ENCODE measurements around the gene PNKD. TPM values are rescaled to one million over a fixed set of nuclear protein-coding genes. Genes with fewer than 3 reads are reported as not detected.
A peak's percentile ranks its signal among the peaks of the same experiment; 100 is the strongest.
"Not testable (repeated sequence)": the region's sequence is repeated elsewhere in the genome, so short reads cannot be mapped to it uniquely, and the experiment has no call there.

PNKD gene
- total RNA-seq, 2 experiments from 2014 or later, result 34.0 to 39.1 TPM

DNA sequence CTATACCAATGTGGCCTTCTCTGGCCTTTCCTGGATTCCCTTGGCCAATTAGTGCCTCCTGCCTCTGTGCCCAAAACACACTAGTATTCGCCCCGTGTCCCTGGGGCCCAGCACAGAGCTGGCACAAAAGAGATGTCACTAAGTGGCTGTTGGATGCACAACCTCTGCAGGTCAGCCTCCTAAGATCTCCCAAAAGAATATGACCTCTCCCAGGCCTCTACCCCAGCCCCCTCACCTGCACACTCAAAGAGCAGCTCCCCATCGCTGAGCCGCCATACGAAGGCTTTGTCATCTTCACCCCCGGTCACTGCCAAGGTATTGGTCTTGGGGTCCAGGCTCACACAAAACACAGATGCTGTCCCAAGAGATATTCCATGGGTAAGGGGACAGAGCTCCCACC is 3.1 kb upstream of the PNKD start:
- DNase-seq, result no peak
- H3K27me3 Mint-ChIP-seq, result no peaks in the 10 kb centered on the region
- peak overlapping the region; percentile 27 for H3K27ac Mint-ChIP-seq
- H3K4me1 Mint-ChIP-seq, result peaks cover 48% of the 10 kb centered on the region
- H3K9me3 Mint-ChIP-seq, result no peaks in the 10 kb centered on the region
- H3K4me3 Mint-ChIP-seq, result no peak overlapping the region
- POLR2A ChIA-PET, result no interaction called here
- CTCF ChIA-PET, result interaction anchor here (0.5 to 2.0 kb wide), 4 partner anchors 13 to 129 kb away, joined by 3 to 9 read pairs (median 4); no protein-coding TSS in a partner anchor
- H3K36me3 Mint-ChIP-seq (ENCODE audit: low read depth), result peaks cover 15% of the 10 kb centered on the region

GRCh38 chr2:218270721-218271486 is 585 bp downstream of the PNKD start:
- Mint-ChIP-seq H3K4me3 (peak overlapping the region; percentile 88), H3K9me3 (no peaks in the 10 kb centered on the region), H3K36me3 (ENCODE audit: low read depth) (peaks cover 26% of the 10 kb centered on the region), H3K4me1 (peaks cover 43% of the 10 kb centered on the region), H3K27ac (peak overlapping the region; percentile 92), H3K27me3 (no peaks in the 10 kb centered on the region)
- POLR2A ChIA-PET, result interaction anchor here (0.6 to 1.0 kb wide), 4 partner anchors 16 to 82 kb away, joined by 3 to 5 read pairs (median 4); no protein-coding TSS in a partner anchor
- CTCF ChIA-PET, result interaction anchor here (0.6 to 7.5 kb wide), 17 partner anchors 10 to 183 kb away, joined by 3 to 113 read pairs (median 4); partner anchors contain the start of genes CATIP, GPBAR1 and TMBIM1
- no peak for DNase-seq

DNA sequence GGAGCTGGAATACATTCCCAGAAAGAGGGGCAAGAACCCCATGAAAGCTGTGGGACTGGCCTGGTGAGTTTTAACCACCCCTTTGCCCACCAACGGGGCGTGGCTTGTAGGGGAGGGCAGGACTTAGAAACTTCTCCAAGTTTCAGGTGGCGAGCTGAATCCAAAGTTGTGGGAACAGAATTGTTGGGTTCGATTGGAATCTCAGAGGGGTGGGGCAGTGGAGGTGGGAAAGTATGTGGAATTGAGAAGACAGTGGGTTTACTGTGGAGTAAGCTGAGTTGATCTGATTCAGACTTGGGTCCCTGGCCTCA is 1.1 kb downstream of the PNKD start:
- ChIA-PET POLR2A (interaction anchor here (0.6 kb wide), 1 partner anchor 35 kb away, joined by 3 read pairs; no protein-coding TSS in a partner anchor), CTCF (interaction anchor here (0.6 to 7.5 kb wide), 14 partner anchors 11 to 183 kb away, joined by 3 to 113 read pairs (median 4); partner anchors contain the start of genes CATIP, GPBAR1 and TMBIM1)
- no peak for DNase-seq
- no peaks in the 10 kb centered on the region for H3K9me3 Mint-ChIP-seq
- H3K27me3 Mint-ChIP-seq, result no peaks in the 10 kb centered on the region
- H3K36me3 Mint-ChIP-seq (ENCODE audit: low read depth), result peaks cover 30% of the 10 kb centered on the region
- peak overlapping the region; percentile 88 for H3K4me3 Mint-ChIP-seq
- peaks cover 42% of the 10 kb centered on the region for H3K4me1 Mint-ChIP-seq
- peak overlapping the region; percentile 92 for H3K27ac Mint-ChIP-seq

- Mint-ChIP-seq H3K4me1 (peaks cover 39% of the 10 kb centered on the region), H3K36me3 (ENCODE audit: low read depth) (peaks cover 34% of the 10 kb centered on the region), H3K27me3 (no peaks in the 10 kb centered on the region), H3K27ac (peak overlapping the region; percentile 92), H3K4me3 (peak overlapping the region; percentile 88), H3K9me3 (no peaks in the 10 kb centered on the region)
- no peak for DNase-seq
- ChIA-PET POLR2A (interaction anchor here (0.6 kb wide), 1 partner anchor 36 kb away, joined by 3 read pairs; no protein-coding TSS in a partner anchor), CTCF (interaction anchor here (0.6 to 7.5 kb wide), 18 partner anchors 11 to 445 kb away, joined by 3 to 113 read pairs (median 4); partner anchors contain the start of genes BCS1L, CATIP, GPBAR1 and TMBIM1)
These were observed 1.7 kb downstream of the PNKD start for GRCh38 chr2:218271865-218272530.

- POLR2A ChIA-PET, result interaction anchor here (0.6 kb wide), 1 partner anchor 633 kb away, joined by 3 read pairs; no protein-coding TSS in a partner anchor
These were observed 2.4 kb downstream of the PNKD start for GRCh38 chr2:218272531-218273212.

DNA sequence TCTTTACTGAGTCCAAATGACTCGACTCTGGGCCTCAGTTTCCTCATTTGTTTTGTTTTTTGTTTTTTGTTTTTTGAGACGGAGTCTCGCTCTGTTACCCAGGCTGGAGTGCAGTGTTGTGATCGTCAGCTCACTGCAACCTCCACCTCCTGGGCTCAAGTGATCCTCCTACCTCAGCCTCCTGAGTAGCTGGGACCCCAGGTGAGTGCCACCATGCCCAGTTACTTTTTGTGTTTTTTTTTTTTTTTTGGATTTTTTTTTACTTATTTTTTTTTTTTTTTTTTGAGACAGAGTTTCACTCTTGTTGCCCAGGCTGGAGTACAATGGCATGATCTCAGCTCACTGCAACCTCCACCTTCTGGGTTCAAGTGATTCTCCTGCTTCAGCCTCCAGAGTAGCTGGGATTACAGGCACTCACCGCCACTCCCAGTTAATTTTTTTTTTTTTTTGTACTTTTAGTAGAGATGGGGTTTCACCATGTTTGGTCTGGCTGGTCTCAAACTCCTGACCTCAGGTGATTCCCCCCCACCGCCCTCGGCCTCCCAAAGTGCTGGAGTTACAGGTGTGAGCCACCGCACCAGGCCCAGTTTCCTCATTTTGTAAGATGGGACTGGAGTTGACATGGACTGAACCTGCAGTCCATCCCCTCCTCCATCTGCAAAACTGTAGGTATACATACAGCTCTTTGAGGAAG is 3.0 kb downstream of the PNKD start:
- peaks cover 32% of the 10 kb centered on the region for H3K4me1 Mint-ChIP-seq
- ChIA-PET POLR2A (interaction anchor here (0.6 kb wide), 1 partner anchor 632 kb away, joined by 3 read pairs; no protein-coding TSS in a partner anchor), CTCF (interaction anchor here (0.7 to 7.5 kb wide), 11 partner anchors 11 to 444 kb away, joined by 3 to 113 read pairs (median 4); partner anchors contain the start of genes CATIP, GPBAR1 and TMBIM1)
- peaks cover 35% of the 10 kb centered on the region for H3K36me3 Mint-ChIP-seq (ENCODE audit: low read depth)
- not testable (repeated sequence) for H3K9me3 Mint-ChIP-seq, H3K4me3 Mint-ChIP-seq, H3K27me3 Mint-ChIP-seq, H3K27ac Mint-ChIP-seq, DNase-seq

More at GRCh38 chr2:218272531-218273212, 2.4 kb downstream of the PNKD start:
- peak overlapping the region; percentile 92 for H3K27ac Mint-ChIP-seq
- H3K27me3 Mint-ChIP-seq, result no peaks in the 10 kb centered on the region
- H3K9me3 Mint-ChIP-seq, result no peaks in the 10 kb centered on the region
- peak overlapping the region; percentile 16 for H3K4me3 Mint-ChIP-seq
- DNase-seq, result peak; percentile 85
- CTCF ChIA-PET, result interaction anchor here (0.7 to 7.5 kb wide), 19 partner anchors 12 to 444 kb away, joined by 3 to 113 read pairs (median 4); partner anchors contain the start of genes BCS1L, CATIP, GPBAR1 and TMBIM1
- peaks cover 34% of the 10 kb centered on the region for H3K36me3 Mint-ChIP-seq (ENCODE audit: low read depth)
- peaks cover 32% of the 10 kb centered on the region for H3K4me1 Mint-ChIP-seq

- no peaks in the 10 kb centered on the region for H3K27me3 Mint-ChIP-seq
- no peaks in the 10 kb centered on the region for H3K9me3 Mint-ChIP-seq
- DNase-seq, result no peak
- H3K4me3 Mint-ChIP-seq, result no peak overlapping the region
- H3K36me3 Mint-ChIP-seq (ENCODE audit: low read depth), result peaks cover 38% of the 10 kb centered on the region
- peaks cover 32% of the 10 kb centered on the region for H3K4me1 Mint-ChIP-seq
- ChIA-PET POLR2A (no interaction called here), CTCF (interaction anchor here (1.2 to 7.5 kb wide), 5 partner anchors 11 to 122 kb away, joined by 4 to 113 read pairs (median 30); partner anchors contain the start of genes GPBAR1 and TMBIM1)
- no peak overlapping the region for H3K27ac Mint-ChIP-seq
These were observed 3.6 kb downstream of the PNKD start for GRCh38 chr2:218273908-218274249.

DNA sequence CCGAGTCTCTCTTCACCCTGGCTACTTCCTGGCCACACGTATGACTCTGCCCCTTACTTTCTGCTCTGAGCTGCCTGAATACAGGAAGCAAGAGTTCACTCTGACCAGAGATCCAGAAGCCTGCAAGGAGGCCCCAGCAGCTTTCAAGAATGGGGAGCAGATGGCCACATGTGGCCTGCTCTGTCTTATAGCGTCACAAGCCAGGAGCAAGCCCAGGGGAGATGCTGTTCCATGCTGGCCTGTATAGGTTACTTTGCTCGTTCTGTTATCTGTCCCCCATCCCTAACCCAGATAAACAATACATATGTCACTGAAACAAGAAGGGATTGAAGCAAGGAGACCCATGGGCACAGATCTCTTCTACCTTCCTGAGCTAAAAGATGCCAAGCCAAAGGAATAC is 4.3 kb downstream of the PNKD start:
- Mint-ChIP-seq H3K27me3 (no peaks in the 10 kb centered on the region), H3K4me3 (no peak overlapping the region), H3K36me3 (ENCODE audit: low read depth) (peaks cover 42% of the 10 kb centered on the region), H3K4me1 (peaks cover 27% of the 10 kb centered on the region), H3K9me3 (no peaks in the 10 kb centered on the region), H3K27ac (no peak overlapping the region)
- DNase-seq, result no peak
- ChIA-PET POLR2A (no interaction called here), CTCF (interaction anchor here (0.7 to 7.5 kb wide), 4 partner anchors 10 to 121 kb away, joined by 3 to 113 read pairs (median 36); partner anchors contain the start of gene TMBIM1)

DNA sequence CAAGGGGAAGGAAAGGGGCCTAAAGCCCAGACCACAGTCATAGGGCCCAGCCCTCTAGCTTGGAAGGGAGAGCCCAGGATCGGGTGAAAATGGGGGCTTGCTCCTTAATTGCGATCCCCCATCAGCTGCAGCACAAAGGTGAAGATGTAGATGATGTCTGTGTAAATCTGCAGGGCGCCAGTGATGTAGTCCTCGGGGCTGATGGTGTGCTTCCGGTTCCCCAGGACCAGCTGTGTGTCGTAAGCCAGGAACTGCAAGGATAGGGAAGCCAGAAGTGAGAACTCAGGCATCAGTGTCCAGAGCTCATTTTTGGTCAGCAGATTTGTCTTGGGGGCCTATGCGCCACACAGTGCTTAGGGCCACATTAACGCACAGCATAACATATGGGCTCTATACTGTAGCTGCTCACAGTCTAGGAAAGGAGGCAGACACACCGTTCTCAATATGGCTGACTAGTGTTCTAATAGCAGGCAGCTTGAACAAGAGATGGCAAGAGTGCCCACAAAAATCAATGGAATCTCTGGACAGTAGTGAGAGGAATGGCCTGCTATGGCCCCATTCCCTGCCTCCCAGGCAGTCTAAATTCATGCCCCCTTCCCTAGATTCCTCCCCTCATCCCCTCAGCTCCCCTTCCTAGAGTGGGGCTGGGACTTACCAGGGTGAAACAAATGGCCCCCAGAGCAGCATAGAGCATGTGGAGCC is 5.2 kb downstream of the PNKD start:
- H3K27ac Mint-ChIP-seq, result no peak overlapping the region
- CTCF ChIA-PET, result interaction anchor here (0.5 to 7.5 kb wide), 7 partner anchors 9 to 572 kb away, joined by 3 to 113 read pairs (median 4); partner anchors contain the start of gene TMBIM1
- no peaks in the 10 kb centered on the region for H3K27me3 Mint-ChIP-seq
- peaks cover 27% of the 10 kb centered on the region for H3K4me1 Mint-ChIP-seq
- H3K9me3 Mint-ChIP-seq, result no peaks in the 10 kb centered on the region
- H3K36me3 Mint-ChIP-seq (ENCODE audit: low read depth), result peaks cover 50% of the 10 kb centered on the region
- no peak for DNase-seq
- no peak overlapping the region for H3K4me3 Mint-ChIP-seq
- POLR2A ChIA-PET, result no interaction called here

- ChIA-PET POLR2A (no interaction called here), CTCF (interaction anchor here (1.0 to 7.5 kb wide), 3 partner anchors 7 to 191 kb away, joined by 3 to 113 read pairs (median 67); partner anchors contain the start of gene TMBIM1)
- H3K9me3 Mint-ChIP-seq, result no peaks in the 10 kb centered on the region
- H3K27ac Mint-ChIP-seq, result peak overlapping the region; percentile 7
- peaks cover 54% of the 10 kb centered on the region for H3K36me3 Mint-ChIP-seq (ENCODE audit: low read depth)
- peaks cover 18% of the 10 kb centered on the region for H3K4me1 Mint-ChIP-seq
- DNase-seq, result no peak
- no peaks in the 10 kb centered on the region for H3K27me3 Mint-ChIP-seq
- H3K4me3 Mint-ChIP-seq, result no peak overlapping the region
These were observed 6.9 kb downstream of the PNKD start for GRCh38 chr2:218276986-218277755.

GRCh38 chr2:218277921-218278320 is 7.6 kb downstream of the PNKD start:
- DNase-seq, result no peak
- H3K9me3 Mint-ChIP-seq, result no peaks in the 10 kb centered on the region
- peaks cover 54% of the 10 kb centered on the region for H3K36me3 Mint-ChIP-seq (ENCODE audit: low read depth)
- H3K27me3 Mint-ChIP-seq, result no peaks in the 10 kb centered on the region
- ChIA-PET POLR2A (no interaction called here), CTCF (no interaction called here)
- H3K4me3 Mint-ChIP-seq, result no peak overlapping the region
- no peak overlapping the region for H3K27ac Mint-ChIP-seq
- peaks cover 12% of the 10 kb centered on the region for H3K4me1 Mint-ChIP-seq
